Hepatocyte (in vitro differentiated cells): Measurements from ENCODE around the gene CSH2. TPM values are rescaled to one million over a fixed set of nuclear protein-coding genes. Genes with fewer than 3 reads are reported as not detected.
A peak's percentile ranks its signal among the peaks of the same experiment; 100 is the strongest.

ENCODE experiments used
- DNase-seq: peaks from one replicate; pipeline ENCODE4 v3.0.0-alpha.2; 2016; ENCODE audit warnings: low spot score
- H2AFZ ChIP-seq: fragments of 200-600 bp; sonication (generic); 2 replicates; pipeline ENCODE4 v1.6.0; 2016; ENCODE audit warnings: antibody characterized with exemption, mild to moderate bottlenecking
- H3K27ac ChIP-seq: fragments of 200-600 bp; sonication (generic); 2 replicates; pipeline ENCODE4 v1.5.1; 2016; ENCODE audit warnings: mild to moderate bottlenecking
- H3K27me3 ChIP-seq: fragments of 200-600 bp; sonication (generic); 2 replicates; pipeline ENCODE4 v1.6.1; 2016
- H3K36me3 ChIP-seq: fragments of 200-600 bp; sonication (generic); replicated peaks from 2 replicates; pipeline ENCODE4 v1.5.1; 2016; ENCODE audit warnings: low read depth; ENCODE audit not compliant: insufficient read depth
- H3K4me1 ChIP-seq: fragments of 200-600 bp; sonication (generic); 2 replicates; pipeline ENCODE4 v1.5.1; 2016; ENCODE audit warnings: mild to moderate bottlenecking, moderate library complexity; ENCODE audit not compliant: insufficient read depth
- H3K4me2 ChIP-seq: fragments of 200-600 bp; sonication (generic); 2 replicates; pipeline ENCODE4 v1.6.0; 2016
- H3K4me3 ChIP-seq: fragments of 200-600 bp; sonication (generic); 2 replicates; pipeline ENCODE4 v1.5.1; 2016; ENCODE audit warnings: mild to moderate bottlenecking
- H3K79me2 ChIP-seq: fragments of 200-600 bp; sonication (generic); 2 replicates; pipeline ENCODE4 v1.6.0; 2017; ENCODE audit warnings: mild to moderate bottlenecking
- H3K9me2 ChIP-seq: fragments of 200-600 bp; sonication (generic); replicated peaks from 2 replicates; pipeline ENCODE4 v1.6.0; 2017; ENCODE audit warnings: mild to moderate bottlenecking; ENCODE audit not compliant: insufficient read depth
- H3K9me3 ChIP-seq: fragments of 200-600 bp; sonication (generic); 2 replicates; pipeline ENCODE4 v1.5.1; 2016; ENCODE audit warnings: low read depth, mild to moderate bottlenecking
- H4K20me1 ChIP-seq: fragments of 200-600 bp; sonication (generic); 2 replicates; pipeline ENCODE4 v1.6.0; 2016; ENCODE audit warnings: mild to moderate bottlenecking; ENCODE audit not compliant: insufficient read depth, poor library complexity, severe bottlenecking
- EZH2 ChIP-seq: fragments of 200-600 bp; sonication (generic); IDR thresholded peaks from 2 replicates; pipeline ENCODE4 v1.6.1; 2016; ENCODE audit warnings: antibody characterized with exemption, mild to moderate bottlenecking, borderline replicate concordance
- EZH2phosphoT487 ChIP-seq: fragments of 200-600 bp; sonication (generic); IDR thresholded peaks from one replicate; pipeline ENCODE4 v1.6.1; 2018; ENCODE audit warnings: antibody characterized with exemption, mild to moderate bottlenecking, low read depth, moderate library complexity; ENCODE audit not compliant: unreplicated experiment, severe bottlenecking
- WGBS: methylation state at CpG from one replicate; pipeline ENCODE4 v1.1.6; 2016; ENCODE audit warnings: low lambda C conversion rate; ENCODE audit errors: missing lambda C conversion rate; 5-methylcytosine and 5-hydroxymethylcytosine counted together
- polyA plus RNA-seq: library from polyadenylated mRNA; unstranded; fragments of >200 nt; fragmentation: Nextera tagmentation; extraction: Ambion mirVana; gene quantifications from 2 replicates; pipeline ENCODE4 v1.2.1, GENCODE V29; 2016
- total RNA-seq: library from RNA; depleted of rRNA; stranded (reverse); fragments of >200 nt; gene quantifications from 2 replicates; pipeline ENCODE4 v1.2.3, GENCODE V29; 2014
- TF ChIP-seq, protein P1 (sequence below): fragments of 200-600 bp; sonication (generic); IDR thresholded peaks from 2 replicates; pipeline ENCODE4 v1.5.1; 2016; ENCODE audit warnings: antibody characterized with exemption, mild to moderate bottlenecking; ENCODE audit not compliant: poor library complexity

The CSH2 gene
- total and polyA plus RNA-seq, 2 experiments from 2014 or later = 1.4 TPM; not detected in 1

DNA sequence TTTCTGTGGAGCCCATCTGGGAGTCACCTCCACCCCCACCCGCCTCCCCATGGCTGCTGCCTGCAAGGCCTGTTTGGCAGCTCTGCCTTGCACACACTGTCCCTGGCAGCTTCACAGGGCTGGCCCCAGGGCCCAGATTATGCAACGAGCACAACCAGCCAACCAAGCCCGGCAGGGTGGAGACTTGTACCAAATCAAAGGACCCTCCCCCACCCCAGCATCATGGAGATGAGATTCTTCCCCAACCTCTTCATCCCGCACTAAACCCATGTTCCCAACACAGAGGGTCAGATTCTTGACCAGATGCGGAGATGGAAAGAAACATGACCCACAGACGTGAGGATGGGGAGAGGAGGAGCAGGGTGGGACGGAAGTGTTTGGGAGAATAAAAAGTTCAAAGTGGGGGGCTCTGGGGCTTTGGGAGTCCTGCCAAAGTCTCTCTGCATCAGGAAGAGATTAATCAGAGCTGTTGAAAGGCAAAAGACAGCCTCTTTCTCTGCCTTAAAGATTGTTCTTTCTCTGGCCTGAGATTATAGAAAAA is 34.8 kb downstream of the CSH2 start:
- Histone ChIP-seq H3K4me1 (peaks cover 36% of the 10 kb centered on the region), H3K36me3 (no peaks in the 10 kb centered on the region), H3K4me2 (peak overlapping the region; percentile 94), H4K20me1 (peaks cover 31% of the 10 kb centered on the region), H3K27ac (peak overlapping the region; percentile 88), H3K9me3 (no peaks in the 10 kb centered on the region), H3K4me3 (no peak overlapping the region), H3K79me2 (peaks cover 69% of the 10 kb centered on the region), H2AFZ (no peak overlapping the region), H3K27me3 (no peaks in the 10 kb centered on the region), H3K9me2 (no peaks in the 10 kb centered on the region)
- 46% methylated on average over 7 of the region's 7 CpGs for WGBS
- no peak for TF ChIP-seq EZH2phosphoT487
- no peak for TF ChIP-seq EZH2
- TF ChIP-seq, protein P1, sequence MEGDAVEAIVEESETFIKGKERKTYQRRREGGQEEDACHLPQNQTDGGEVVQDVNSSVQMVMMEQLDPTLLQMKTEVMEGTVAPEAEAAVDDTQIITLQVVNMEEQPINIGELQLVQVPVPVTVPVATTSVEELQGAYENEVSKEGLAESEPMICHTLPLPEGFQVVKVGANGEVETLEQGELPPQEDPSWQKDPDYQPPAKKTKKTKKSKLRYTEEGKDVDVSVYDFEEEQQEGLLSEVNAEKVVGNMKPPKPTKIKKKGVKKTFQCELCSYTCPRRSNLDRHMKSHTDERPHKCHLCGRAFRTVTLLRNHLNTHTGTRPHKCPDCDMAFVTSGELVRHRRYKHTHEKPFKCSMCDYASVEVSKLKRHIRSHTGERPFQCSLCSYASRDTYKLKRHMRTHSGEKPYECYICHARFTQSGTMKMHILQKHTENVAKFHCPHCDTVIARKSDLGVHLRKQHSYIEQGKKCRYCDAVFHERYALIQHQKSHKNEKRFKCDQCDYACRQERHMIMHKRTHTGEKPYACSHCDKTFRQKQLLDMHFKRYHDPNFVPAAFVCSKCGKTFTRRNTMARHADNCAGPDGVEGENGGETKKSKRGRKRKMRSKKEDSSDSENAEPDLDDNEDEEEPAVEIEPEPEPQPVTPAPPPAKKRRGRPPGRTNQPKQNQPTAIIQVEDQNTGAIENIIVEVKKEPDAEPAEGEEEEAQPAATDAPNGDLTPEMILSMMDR = no peak
- DNase-seq = peak; percentile 64

DNA sequence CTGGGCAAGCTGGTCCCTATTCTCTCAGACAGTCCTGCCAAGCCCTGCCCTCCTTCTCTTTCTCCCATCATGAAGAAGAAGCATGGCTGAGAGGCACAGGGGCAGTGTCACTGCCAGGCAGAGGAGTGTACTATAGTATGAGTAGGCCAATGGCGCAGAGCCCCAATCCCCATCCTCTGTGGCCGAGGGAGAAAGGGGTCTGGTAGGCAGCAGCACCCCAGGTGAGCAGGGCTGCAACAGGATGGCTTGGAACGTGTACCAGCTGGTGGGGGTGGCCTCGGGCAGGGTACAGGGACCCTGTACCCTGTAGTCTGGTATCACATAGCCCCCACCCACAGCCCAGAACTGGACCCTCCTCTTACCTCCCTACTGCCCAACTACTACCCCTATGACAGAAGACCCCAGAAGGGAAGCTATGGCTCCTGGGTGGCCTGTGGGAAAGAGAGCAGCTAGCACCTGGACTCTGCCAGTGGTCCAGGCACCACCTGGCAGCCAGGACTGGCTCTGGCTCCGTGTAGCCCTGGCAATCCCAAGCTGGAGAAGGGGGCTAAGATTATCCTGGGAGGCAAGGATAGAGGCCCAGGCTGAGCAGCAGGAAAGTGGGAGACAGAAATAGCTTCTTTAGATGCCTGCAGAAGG is 35.4 kb downstream of the CSH2 start:
- peaks cover 31% of the 10 kb centered on the region for H4K20me1 ChIP-seq
- H3K79me2 ChIP-seq = peaks cover 69% of the 10 kb centered on the region
- peak overlapping the region; percentile 94 for H3K4me2 ChIP-seq
- no peaks in the 10 kb centered on the region for H3K9me2 ChIP-seq
- H3K4me3 ChIP-seq = no peak overlapping the region
- no peak overlapping the region for H2AFZ ChIP-seq
- H3K27ac ChIP-seq = peak overlapping the region; percentile 88
- TF ChIP-seq EZH2phosphoT487 (no peak), EZH2 (no peak)
- TF ChIP-seq, protein P1 = no peak
- H3K4me1 ChIP-seq = peaks cover 36% of the 10 kb centered on the region
- no peak for DNase-seq
- no peaks in the 10 kb centered on the region for H3K9me3 ChIP-seq
- no peaks in the 10 kb centered on the region for H3K36me3 ChIP-seq
- H3K27me3 ChIP-seq = no peaks in the 10 kb centered on the region
- 93% methylated on average over 5 of the region's 5 CpGs for WGBS

DNA sequence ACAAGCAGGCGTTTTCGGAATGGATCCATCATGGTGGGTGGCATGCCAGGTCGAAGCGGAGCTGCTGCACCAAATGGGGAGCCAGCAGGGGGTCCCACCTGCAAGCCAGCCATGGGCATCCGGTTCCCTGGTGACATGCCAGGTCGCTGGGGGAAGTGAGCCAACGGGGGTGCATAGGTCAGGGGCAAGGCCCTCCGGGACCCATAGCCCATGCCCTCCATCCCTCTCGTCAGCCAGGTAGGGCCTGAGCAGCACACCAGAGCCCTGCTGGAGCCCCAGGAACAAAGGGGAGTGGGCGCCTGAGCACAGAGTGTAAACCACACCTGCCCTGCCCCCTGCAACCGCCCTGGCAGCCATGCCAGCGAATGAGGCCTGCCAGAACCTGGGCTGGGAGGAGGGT is 36.0 kb downstream of the CSH2 start:
- H3K79me2 ChIP-seq = peaks cover 69% of the 10 kb centered on the region

More for the DNA sequence above, 36.0 kb downstream of the CSH2 start:
- peaks cover 31% of the 10 kb centered on the region for H4K20me1 ChIP-seq
- H3K4me2 ChIP-seq = no peak overlapping the region
- H3K36me3 ChIP-seq = no peaks in the 10 kb centered on the region
- H3K9me3 ChIP-seq = no peaks in the 10 kb centered on the region
- no peak overlapping the region for H2AFZ ChIP-seq
- H3K27ac ChIP-seq = no peak overlapping the region
- no peak for TF ChIP-seq EZH2phosphoT487
- TF ChIP-seq, protein P1 = no peak
- no peak for TF ChIP-seq EZH2
- DNase-seq = no peak
- no peak overlapping the region for H3K4me3 ChIP-seq
- no peaks in the 10 kb centered on the region for H3K9me2 ChIP-seq
- 94% methylated on average over 11 of the region's 12 CpGs for WGBS
- peaks cover 36% of the 10 kb centered on the region for H3K4me1 ChIP-seq
- no peaks in the 10 kb centered on the region for H3K27me3 ChIP-seq
